ENCODE measurements around the gene SFTPD.

SFTPD gene

DNA sequence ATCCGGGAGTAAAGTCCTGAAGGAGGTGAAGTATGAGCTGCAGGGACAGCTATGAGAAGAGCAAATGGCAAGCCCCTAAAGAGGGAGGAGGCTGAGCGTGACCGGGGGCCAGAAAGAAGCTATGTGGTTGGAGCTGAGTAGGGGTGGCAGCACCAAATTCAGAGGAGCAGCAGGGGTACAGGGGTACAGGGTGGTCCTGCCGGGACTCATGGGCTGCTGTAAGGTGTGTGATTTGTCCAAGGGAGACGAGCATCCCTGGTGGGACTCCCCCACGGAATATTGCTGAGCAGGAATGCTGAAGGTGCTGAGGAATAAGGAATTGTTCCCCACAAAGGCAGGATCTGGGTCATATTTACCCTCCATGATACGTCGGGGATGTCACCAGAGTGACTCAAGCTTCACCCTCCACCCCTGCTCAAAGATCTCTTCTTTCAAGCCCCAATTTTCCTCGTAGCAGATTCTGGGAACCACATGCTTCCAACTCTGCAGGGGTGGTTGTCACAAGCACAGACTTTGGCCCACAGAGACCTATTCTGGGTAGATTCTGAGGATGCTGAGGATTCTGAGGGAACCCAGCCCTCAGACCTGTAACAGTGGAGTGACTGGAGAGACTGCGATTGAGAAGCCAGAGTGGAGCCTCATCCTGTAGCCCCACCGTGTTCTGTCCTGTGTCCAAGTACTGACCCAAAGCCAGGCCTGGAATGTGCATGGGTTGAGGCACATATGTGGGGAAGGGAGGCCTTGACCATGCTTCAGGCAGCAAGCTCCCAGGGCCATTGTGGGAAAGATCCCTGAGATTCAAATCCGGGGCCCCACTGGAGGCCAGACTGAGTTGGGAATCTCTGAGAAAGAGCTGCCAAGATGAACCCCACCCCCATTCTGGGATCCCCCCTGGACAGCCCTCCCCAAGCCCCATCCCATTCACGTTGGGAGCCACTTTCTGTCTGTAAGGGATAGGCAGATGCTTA lies 4.2 kb downstream of the SFTPD start:
- Histone ChIP-seq H3K36me3 (ENCODE audit: insufficient read depth, low read length) (no peaks in the 10 kb centered on the region), H3K27me3 (ENCODE audit: insufficient read depth, low read length) (peaks cover 52% of the 10 kb centered on the region), H2AFZ (ENCODE audit: low read length, unreplicated experiment) (no peak overlapping the region), H3K4me1 (ENCODE audit: control insufficient read depth, insufficient read depth, low read length, unreplicated experiment) (no peaks in the 10 kb centered on the region), H3K79me2 (ENCODE audit: control insufficient read depth, insufficient read depth, low read length, unreplicated experiment) (no peaks in the 10 kb centered on the region), H3K27ac (ENCODE audit: low read depth, low read length) (no peak overlapping the region), H3K4me3 (ENCODE audit: low read depth, low read length) (no peak overlapping the region)

DNA sequence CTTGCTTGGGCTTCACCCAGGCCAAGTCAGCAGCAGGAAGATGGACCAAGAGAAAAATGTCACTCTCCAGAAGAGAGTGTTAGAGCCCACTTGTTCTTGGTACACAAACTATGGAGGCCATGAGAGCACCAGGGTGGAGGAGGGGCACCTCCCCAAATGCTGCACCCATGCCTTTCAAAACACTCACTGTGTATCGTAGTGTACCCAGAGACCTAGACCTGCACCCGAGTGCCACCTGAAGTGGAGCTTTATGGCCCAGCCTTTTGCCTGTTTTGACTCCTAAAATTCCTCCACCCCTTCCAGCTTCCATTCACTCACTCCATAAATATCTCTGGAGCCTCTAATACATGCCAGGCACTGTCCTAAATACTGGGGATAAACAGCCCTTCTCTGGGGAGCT lies 5.0 kb downstream of the SFTPD start:
- H2AFZ ChIP-seq (ENCODE audit: low read length, unreplicated experiment), result no peak overlapping the region
- no peaks in the 10 kb centered on the region for H3K36me3 ChIP-seq (ENCODE audit: insufficient read depth, low read length)
- no peaks in the 10 kb centered on the region for H3K79me2 ChIP-seq (ENCODE audit: control insufficient read depth, insufficient read depth, low read length, unreplicated experiment)
- peaks cover 50% of the 10 kb centered on the region for H3K27me3 ChIP-seq (ENCODE audit: insufficient read depth, low read length)
- no peaks in the 10 kb centered on the region for H3K4me1 ChIP-seq (ENCODE audit: control insufficient read depth, insufficient read depth, low read length, unreplicated experiment)
- H3K27ac ChIP-seq (ENCODE audit: low read depth, low read length), result no peak overlapping the region
- H3K4me3 ChIP-seq (ENCODE audit: low read depth, low read length), result no peak overlapping the region

GRCh38 chr10:79942261-79943185 lies 6.4 kb downstream of the SFTPD start:
- no peak overlapping the region for H3K27ac ChIP-seq (ENCODE audit: low read depth, low read length)
- H2AFZ ChIP-seq (ENCODE audit: low read length, unreplicated experiment), result no peak overlapping the region
- H3K36me3 ChIP-seq (ENCODE audit: insufficient read depth, low read length), result no peaks in the 10 kb centered on the region
- H3K4me3 ChIP-seq (ENCODE audit: low read depth, low read length), result no peak overlapping the region
- H3K27me3 ChIP-seq (ENCODE audit: insufficient read depth, low read length), result peaks cover 36% of the 10 kb centered on the region
- no peaks in the 10 kb centered on the region for H3K79me2 ChIP-seq (ENCODE audit: control insufficient read depth, insufficient read depth, low read length, unreplicated experiment)
- no peaks in the 10 kb centered on the region for H3K4me1 ChIP-seq (ENCODE audit: control insufficient read depth, insufficient read depth, low read length, unreplicated experiment)

- Histone ChIP-seq H3K27me3 (ENCODE audit: insufficient read depth, low read length) (peaks cover 31% of the 10 kb centered on the region), H3K79me2 (ENCODE audit: control insufficient read depth, insufficient read depth, low read length, unreplicated experiment) (no peaks in the 10 kb centered on the region), H3K27ac (ENCODE audit: low read depth, low read length) (no peak overlapping the region), H2AFZ (ENCODE audit: low read length, unreplicated experiment) (no peak overlapping the region), H3K36me3 (ENCODE audit: insufficient read depth, low read length) (no peaks in the 10 kb centered on the region), H3K4me1 (ENCODE audit: control insufficient read depth, insufficient read depth, low read length, unreplicated experiment) (no peaks in the 10 kb centered on the region), H3K4me3 (ENCODE audit: low read depth, low read length) (no peak overlapping the region)
Measured at GRCh38 chr10:79941585-79942210, 7.2 kb downstream of the SFTPD start.

DNA sequence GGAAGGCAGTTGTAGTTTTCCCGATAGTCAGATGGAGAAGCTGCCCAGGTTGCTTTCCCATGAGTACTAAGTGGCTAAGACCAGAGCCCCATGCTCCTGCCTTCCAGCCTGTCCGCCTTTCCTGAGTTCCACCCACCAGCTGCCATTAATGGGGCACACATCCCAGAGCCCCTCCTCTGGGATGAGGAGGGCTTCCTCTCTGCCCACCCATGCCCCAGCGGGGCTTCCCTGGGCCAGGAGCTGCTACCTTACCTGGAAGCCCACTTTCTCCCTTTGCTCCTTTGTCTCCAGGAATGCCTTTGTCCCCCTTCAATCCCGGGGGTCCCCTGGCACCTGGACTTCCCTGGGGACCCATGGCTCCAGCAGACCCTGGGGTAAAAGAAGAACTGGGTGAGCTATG lies 7.8 kb downstream of the SFTPD start:
- Histone ChIP-seq H3K27me3 (ENCODE audit: insufficient read depth, low read length) (peaks cover 26% of the 10 kb centered on the region), H3K27ac (ENCODE audit: low read depth, low read length) (no peak overlapping the region), H3K4me3 (ENCODE audit: low read depth, low read length) (no peak overlapping the region), H2AFZ (ENCODE audit: low read length, unreplicated experiment) (no peak overlapping the region), H3K4me1 (ENCODE audit: control insufficient read depth, insufficient read depth, low read length, unreplicated experiment) (no peaks in the 10 kb centered on the region), H3K36me3 (ENCODE audit: insufficient read depth, low read length) (no peaks in the 10 kb centered on the region), H3K79me2 (ENCODE audit: control insufficient read depth, insufficient read depth, low read length, unreplicated experiment) (no peaks in the 10 kb centered on the region)

- Histone ChIP-seq H3K4me3 (ENCODE audit: low read depth, low read length) (no peak overlapping the region), H3K27me3 (ENCODE audit: insufficient read depth, low read length) (peaks cover 20% of the 10 kb centered on the region), H3K4me1 (ENCODE audit: control insufficient read depth, insufficient read depth, low read length, unreplicated experiment) (no peaks in the 10 kb centered on the region), H2AFZ (ENCODE audit: low read length, unreplicated experiment) (no peak overlapping the region), H3K79me2 (ENCODE audit: control insufficient read depth, insufficient read depth, low read length, unreplicated experiment) (no peaks in the 10 kb centered on the region), H3K27ac (ENCODE audit: low read depth, low read length) (no peak overlapping the region), H3K36me3 (ENCODE audit: insufficient read depth, low read length) (no peaks in the 10 kb centered on the region)
Measured at GRCh38 chr10:79940431-79940830, 8.5 kb downstream of the SFTPD start.

GRCh38 chr10:79939969-79940368 lies 8.9 kb downstream of the SFTPD start:
- Histone ChIP-seq H3K27ac (ENCODE audit: low read depth, low read length) (no peak overlapping the region), H3K36me3 (ENCODE audit: insufficient read depth, low read length) (no peaks in the 10 kb centered on the region), H2AFZ (ENCODE audit: low read length, unreplicated experiment) (no peak overlapping the region), H3K79me2 (ENCODE audit: control insufficient read depth, insufficient read depth, low read length, unreplicated experiment) (no peaks in the 10 kb centered on the region), H3K4me3 (ENCODE audit: low read depth, low read length) (no peak overlapping the region), H3K27me3 (ENCODE audit: insufficient read depth, low read length) (peaks cover 15% of the 10 kb centered on the region), H3K4me1 (ENCODE audit: control insufficient read depth, insufficient read depth, low read length, unreplicated experiment) (no peaks in the 10 kb centered on the region)

DNA sequence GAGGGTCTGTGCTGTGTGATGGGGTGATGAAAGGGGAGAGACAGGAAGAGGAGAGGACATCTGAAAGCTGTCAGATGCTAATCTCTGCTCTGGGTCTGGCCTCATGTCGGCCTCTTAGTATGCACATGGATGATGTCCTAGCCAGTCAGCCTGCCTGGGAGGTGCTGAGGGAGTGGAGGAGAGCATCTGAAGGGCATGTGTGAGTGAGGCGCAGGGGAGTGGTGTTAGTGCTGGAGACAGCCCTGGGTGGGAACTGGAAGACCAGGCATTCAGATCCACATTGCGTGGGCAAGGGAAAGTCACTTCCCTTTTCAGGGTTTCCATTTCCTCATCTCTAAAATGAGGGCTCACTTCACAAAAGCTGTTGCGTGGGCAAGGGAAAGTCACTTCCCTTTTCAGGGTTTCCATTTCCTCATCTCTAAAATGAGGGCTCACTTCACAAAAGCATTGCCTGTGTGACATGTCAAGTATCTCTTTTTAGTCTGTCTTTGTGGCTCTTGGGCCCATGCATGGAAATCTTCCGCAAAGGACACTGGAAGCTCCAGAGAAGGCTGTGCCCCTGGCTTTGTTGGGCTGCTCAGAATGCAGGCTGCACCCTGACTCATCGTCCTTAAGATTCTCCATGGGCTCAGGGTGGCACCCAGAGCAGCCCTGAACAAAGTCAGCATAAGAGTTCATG lies 10.0 kb downstream of the SFTPD start:
- no peaks in the 10 kb centered on the region for H3K36me3 ChIP-seq (ENCODE audit: insufficient read depth, low read length)
- H3K79me2 ChIP-seq (ENCODE audit: control insufficient read depth, insufficient read depth, low read length, unreplicated experiment), result no peaks in the 10 kb centered on the region
- H3K4me3 ChIP-seq (ENCODE audit: low read depth, low read length), result no peak overlapping the region
- H3K4me1 ChIP-seq (ENCODE audit: control insufficient read depth, insufficient read depth, low read length, unreplicated experiment), result peaks cover 6% of the 10 kb centered on the region
- no peak overlapping the region for H2AFZ ChIP-seq (ENCODE audit: low read length, unreplicated experiment)
- H3K27me3 ChIP-seq (ENCODE audit: insufficient read depth, low read length), result peaks cover 4% of the 10 kb centered on the region
- H3K27ac ChIP-seq (ENCODE audit: low read depth, low read length), result no peak overlapping the region

- Histone ChIP-seq H3K79me2 (ENCODE audit: control insufficient read depth, insufficient read depth, low read length, unreplicated experiment) (no peaks in the 10 kb centered on the region), H3K4me1 (ENCODE audit: control insufficient read depth, insufficient read depth, low read length, unreplicated experiment) (peaks cover 9% of the 10 kb centered on the region), H3K27ac (ENCODE audit: low read depth, low read length) (no peak overlapping the region), H3K27me3 (ENCODE audit: insufficient read depth, low read length) (peaks cover 2% of the 10 kb centered on the region), H2AFZ (ENCODE audit: low read length, unreplicated experiment) (no peak overlapping the region), H3K4me3 (ENCODE audit: low read depth, low read length) (no peak overlapping the region), H3K36me3 (ENCODE audit: insufficient read depth, low read length) (no peaks in the 10 kb centered on the region)
Measured at GRCh38 chr10:79937701-79938151, 11.2 kb downstream of the SFTPD start.
